HepG2 (cell line): Measurements from ENCODE around the gene INO80B. TPM values are rescaled to one million over a fixed set of nuclear protein-coding genes. Genes with fewer than 3 reads are reported as not detected.

Experiments
- ATAC-seq: fragments of 200-7000 bp; cut with Tn5 transposase; 3 replicates; pipeline ENCODE4 v1.9.1; 2020; ENCODE audit warnings: mild to moderate bottlenecking, moderate library complexity
- BruUV-seq: library from RNA; stranded (reverse); fragments of 400-500 nt; replicated peaks from 2 replicates; lab custom pipeline; 2021; lab: Mats Ljungman, UMichigan
- CTCF ChIA-PET: fragments of 300-600 bp; formaldehyde crosslinking; extraction: SDS; loops from one replicate; lab custom pipeline; 2021; ENCODE audit warnings: low total read pairs, inconsistent platforms, low intra/inter-chr PET ratio; lab: Yijun Ruan, JAX
- POLR2A ChIA-PET: fragments of 350-600 bp; sonication (Branson Sonifier 250); formaldehyde crosslinking; loops from one replicate; lab custom pipeline; 2020; ENCODE audit warnings: antibody characterized with exemption, inconsistent platforms; lab: Yijun Ruan, JAX
- DNase-seq: peaks from one replicate; pipeline ENCODE4 v3.0.0-alpha.2; 2015; ENCODE audit warnings: low spot score
- FAIRE-seq: peaks from 3 replicates; lab custom pipeline; 2011; peaks lifted over from hg19 to GRCh38; lab: Jason Lieb, UNC
- H2AFZ ChIP-seq: one replicate; pipeline ENCODE4 v1.6.1; 2011; ENCODE audit warnings: low read length, inconsistent platforms
- H3K27ac ChIP-seq: fragments of 300-600 bp; 3 replicates; pipeline ENCODE4 v1.8.0; 2011; ENCODE audit warnings: mixed run types, mild to moderate bottlenecking, mixed read lengths, low read length, inconsistent platforms; ENCODE audit not compliant: insufficient read depth; ENCODE audit errors: extremely low read length
- H3K27me3 ChIP-seq, 2 experiments: fragments of 200-600 bp in 1 of 2; 2 replicates in 1 of 2; 3 replicates in 1 of 2; pipeline versions ENCODE4 v1.6.0 to v1.8.0; 2011; ENCODE audit warnings: low read length in 2 of 2, mild to moderate bottlenecking in 2 of 2, moderate library complexity in 2 of 2, inconsistent platforms in 1 of 2; ENCODE audit not compliant: insufficient read depth in 2 of 2, control insufficient read depth in 1 of 2
- H3K36me3 ChIP-seq, 2 experiments: fragments of 200-600 bp in 1 of 2; replicated peaks in 1 of 2; 2 replicates in 1 of 2; 3 replicates in 1 of 2; pipeline versions ENCODE4 v1.5.1 to v1.8.0; 2011; ENCODE audit warnings: low read length in 2 of 2, inconsistent platforms in 1 of 2; ENCODE audit not compliant: insufficient read depth in 2 of 2, control insufficient read depth in 1 of 2
- H3K4me1 ChIP-seq: 2 replicates; pipeline ENCODE4 v1.5.1; 2012; ENCODE audit warnings: low read length, inconsistent platforms; ENCODE audit not compliant: insufficient read depth
- H3K4me2 ChIP-seq: 2 replicates; pipeline ENCODE4 v1.6.0; 2011; ENCODE audit warnings: low read depth, low read length, inconsistent platforms
- H3K4me3 ChIP-seq, 3 experiments: fragments of 200-600 bp in 1 of 3; sonication (generic), shearing (Covaris generic) in 1 of 3; replicated peaks in 1 of 3; 2 replicates each; pipeline ENCODE4 v1.5.1; 2011 to 2016; ENCODE audit warnings: low read length in 3 of 3, inconsistent platforms in 2 of 3, low read depth in 2 of 3, mild to moderate bottlenecking in 2 of 3, control low read depth in 1 of 3, mixed read lengths in 1 of 3; ENCODE audit not compliant: insufficient read depth in 1 of 3
- H3K79me2 ChIP-seq: one replicate; pipeline ENCODE4 v1.6.1; 2011; ENCODE audit warnings: low read length, inconsistent platforms; ENCODE audit not compliant: insufficient read depth
- H3K9ac ChIP-seq: 2 replicates; pipeline ENCODE4 v1.6.0; 2011; ENCODE audit warnings: mild to moderate bottlenecking, low read depth, low read length, inconsistent platforms; ENCODE audit not compliant: insufficient read depth
- H3K9me3 ChIP-seq: 2 replicates; pipeline ENCODE4 v1.5.1; 2012; ENCODE audit warnings: mild to moderate bottlenecking, low read length
- H4K20me1 ChIP-seq: 2 replicates; pipeline ENCODE4 v1.6.0; 2011; ENCODE audit warnings: inconsistent platforms, mild to moderate bottlenecking, low read length, moderate library complexity; ENCODE audit not compliant: insufficient read depth
- MBD4 ChIP-seq: IDR thresholded peaks from 2 replicates; pipeline ENCODE4 v1.6.1; 2012; ENCODE audit warnings: low read length, inconsistent platforms, borderline replicate concordance
- MLLT10 ChIP-seq: sonication (generic); formaldehyde crosslinking; IDR thresholded peaks from 2 replicates; pipeline ENCODE4 v1.4.0; 2020; ENCODE audit warnings: missing genetic modification reagents
- PAWR ChIP-seq: sonication (generic); formaldehyde crosslinking; IDR thresholded peaks from 2 replicates; pipeline ENCODE4 v1.4.0; 2020; ENCODE audit warnings: missing genetic modification reagents, mild to moderate bottlenecking, borderline replicate concordance
- PPARG ChIP-seq: conservative IDR thresholded peaks from 2 replicates; pipeline ENCODE4 v1.6.1; 2016; ENCODE audit warnings: missing biosample characterization, missing genetic modification reagents
- ZNF543 ChIP-seq: sonication (generic); formaldehyde crosslinking; IDR thresholded peaks from 2 replicates; pipeline ENCODE4 v1.4.0; 2020; ENCODE audit warnings: mild to moderate bottlenecking, missing genetic modification reagents
- ZNF549 ChIP-seq: sonication (generic); formaldehyde crosslinking; IDR thresholded peaks from 2 replicates; pipeline ENCODE4 v1.5.0; 2020; ENCODE audit warnings: missing genetic modification reagents
- ZNF598 ChIP-seq: sonication (generic); formaldehyde crosslinking; IDR thresholded peaks from 2 replicates; pipeline ENCODE4 v1.5.1; 2020; ENCODE audit warnings: mild to moderate bottlenecking, missing genetic modification reagents, borderline replicate concordance
- ZNF629 ChIP-seq: sonication (generic); formaldehyde crosslinking; conservative IDR thresholded peaks from 2 replicates; pipeline ENCODE4 v1.5.0; 2020; ENCODE audit warnings: missing genetic modification reagents
- ZNF672 ChIP-seq: sonication (generic); formaldehyde crosslinking; IDR thresholded peaks from 2 replicates; pipeline ENCODE4 v1.8.1; 2022; ENCODE audit warnings: missing genetic modification reagents
- WGBS: methylation state at CpG from one replicate; pipeline ENCODE4 v1.1.6; 2017; ENCODE audit warnings: low lambda C conversion rate; 5-methylcytosine and 5-hydroxymethylcytosine counted together
- in situ Hi-C: cut with HindIII; loops from 2 replicates; pipeline ENCODE4 v1.10.0; 2017; ENCODE audit warnings: low pct_unique_long_range_greater_than_20kb; ENCODE audit not compliant: extremely low pct_ligation_motif_present
- intact Hi-C: fragments of 100-400 bp; cut with micrococcal nuclease; formaldehyde crosslinking; loops from one replicate; pipeline ENCODE4 v1.10.0; 2022; ENCODE audit not compliant: unreplicated experiment
- polyA plus RNA-seq, 8 experiments: library from polyadenylated mRNA; depleted of rRNA in 3 of 8; stranded (reverse) in 7 of 8; unstranded in 1 of 8; fragments of >200 nt; fragmentation: Illumina TruSeq in 4 of 8; extraction: Trizol in 4 of 8; gene quantifications; 2 replicates each; pipeline versions ENCODE4 v1.2.1 to v1.2.3, GENCODE V29; 2011 to 2016; ENCODE audit warnings: low read depth in 4 of 8, missing spikeins in 1 of 8, mixed read lengths in 1 of 8; ENCODE audit not compliant: insufficient read depth in 1 of 8
- total RNA-seq, 5 experiments: library from RNA; depleted of rRNA; stranded (reverse); fragments of >200 nt; fragmentation: Illumina TruSeq; extraction: Trizol; gene quantifications; 2 replicates each; pipeline ENCODE4 v1.2.3, GENCODE V29; 2016; ENCODE audit warnings: low read depth in 1 of 5
- TF ChIP-seq, protein P1 (sequence below): sonication (generic); formaldehyde crosslinking; IDR thresholded peaks from 2 replicates; pipeline ENCODE4; 2020; ENCODE audit warnings: missing genetic modification reagents, mild to moderate bottlenecking, borderline replicate concordance
- TF ChIP-seq, protein P2 (sequence below): sonication (generic); formaldehyde crosslinking; IDR thresholded peaks from 2 replicates; pipeline ENCODE4 v1.4.0; 2020; ENCODE audit warnings: mild to moderate bottlenecking, missing genetic modification reagents
- TF ChIP-seq, protein P3 (sequence below): sonication (generic); formaldehyde crosslinking; IDR thresholded peaks from 2 replicates; pipeline ENCODE4 v1.5.0; 2020; ENCODE audit warnings: missing genetic modification reagents
- TF ChIP-seq, protein P4 (sequence below): IDR thresholded peaks from 2 replicates; pipeline ENCODE4 v1.6.1; 2016; ENCODE audit warnings: low read depth, borderline replicate concordance
- TF ChIP-seq, protein P5 (sequence below): sonication (generic); formaldehyde crosslinking; IDR thresholded peaks from 2 replicates; pipeline ENCODE4 v1.4.0; 2020; ENCODE audit warnings: missing genetic modification reagents

INO80B gene
- total and polyA plus RNA-seq, 2 of the 13 experiments (the other 11 are each of a cell fraction or from before 2014, with no cell fraction given) = 6.2 to 14.5 TPM

DNA sequence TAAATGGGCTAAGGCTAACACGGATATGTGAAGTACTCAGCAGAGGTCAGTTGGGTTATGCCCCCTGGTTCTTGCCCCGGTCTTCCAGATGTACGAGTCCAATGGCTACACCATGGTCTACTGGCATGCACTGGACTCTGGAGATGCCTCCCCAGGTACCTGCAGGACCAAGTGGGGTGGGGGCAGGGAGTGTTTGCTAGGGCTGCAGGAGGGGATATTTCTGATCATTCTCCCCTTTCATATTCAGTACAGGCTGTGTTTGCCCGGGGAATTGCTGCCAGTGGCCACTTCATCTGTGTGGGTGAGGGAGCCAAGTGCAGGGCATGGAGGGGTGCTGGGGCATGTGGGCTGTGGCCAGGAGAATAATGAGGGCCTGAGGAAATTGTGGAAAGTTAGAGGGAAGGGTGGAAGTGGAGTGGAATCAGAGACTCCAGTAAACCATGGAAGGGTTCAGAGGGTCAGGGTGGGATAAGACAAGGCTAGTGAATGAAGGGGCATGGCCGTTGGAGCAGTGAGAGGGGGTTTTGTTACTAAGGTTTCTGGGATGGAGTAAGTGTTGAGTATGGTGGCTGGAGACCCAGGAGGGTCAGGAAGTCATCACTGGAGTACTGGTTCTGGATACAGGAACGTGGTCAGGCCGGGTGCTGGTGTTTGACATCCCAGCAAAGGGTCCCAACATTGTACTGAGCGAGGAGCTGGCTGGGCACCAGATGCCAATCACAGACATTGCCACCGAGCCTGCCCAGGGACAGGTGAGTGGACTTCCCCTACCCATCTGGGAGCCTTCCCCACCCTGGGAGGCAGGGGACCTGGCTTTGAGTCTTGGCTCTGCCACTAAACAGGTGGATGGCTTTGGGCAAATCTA, 31.4 kb upstream of the INO80B start:
- DNase-seq (no peak), FAIRE-seq (no peak), ATAC-seq (no peak)
- WGBS = 84% methylated on average over 9 of the region's 9 CpGs
- Histone ChIP-seq H3K36me3 (peaks cover 15 to 37% of the 10 kb centered on the region in 2 experiments), H3K4me2 (no peak overlapping the region), H3K4me3 (no peak overlapping the region), H3K27ac (no peak overlapping the region), H3K9me3 (no peaks in the 10 kb centered on the region), H4K20me1 (peaks cover 15% of the 10 kb centered on the region; the same call in 1 of the 2 replicates), H3K9ac (no peak overlapping the region), H3K4me1 (peaks cover 74% of the 10 kb centered on the region), H2AFZ (no peak overlapping the region), H3K27me3 (peaks cover 0 to 7% of the 10 kb centered on the region in 2 experiments; a peak in 1 of 5 replicates), H3K79me2 (no peaks in the 10 kb centered on the region)
- BruUV-seq = no TSS peak
- ChIA-PET POLR2A (interaction anchor here (1.2 to 9.5 kb wide), 6 partner anchors 10 to 36 kb away, joined by 3 to 272 read pairs (median 9); partner anchors contain the start of genes RTKN and WBP1), CTCF (no interaction called here)
- in situ Hi-C loops (no loop called here), intact Hi-C loops (loop anchor here (2.0 kb wide), 1 partner anchor 41 kb away; the partner anchor contains the start of gene MOGS)
- no peak for TF ChIP-seq MLLT10 (CRISPR knock-in tag)
- TF ChIP-seq, protein P1, sequence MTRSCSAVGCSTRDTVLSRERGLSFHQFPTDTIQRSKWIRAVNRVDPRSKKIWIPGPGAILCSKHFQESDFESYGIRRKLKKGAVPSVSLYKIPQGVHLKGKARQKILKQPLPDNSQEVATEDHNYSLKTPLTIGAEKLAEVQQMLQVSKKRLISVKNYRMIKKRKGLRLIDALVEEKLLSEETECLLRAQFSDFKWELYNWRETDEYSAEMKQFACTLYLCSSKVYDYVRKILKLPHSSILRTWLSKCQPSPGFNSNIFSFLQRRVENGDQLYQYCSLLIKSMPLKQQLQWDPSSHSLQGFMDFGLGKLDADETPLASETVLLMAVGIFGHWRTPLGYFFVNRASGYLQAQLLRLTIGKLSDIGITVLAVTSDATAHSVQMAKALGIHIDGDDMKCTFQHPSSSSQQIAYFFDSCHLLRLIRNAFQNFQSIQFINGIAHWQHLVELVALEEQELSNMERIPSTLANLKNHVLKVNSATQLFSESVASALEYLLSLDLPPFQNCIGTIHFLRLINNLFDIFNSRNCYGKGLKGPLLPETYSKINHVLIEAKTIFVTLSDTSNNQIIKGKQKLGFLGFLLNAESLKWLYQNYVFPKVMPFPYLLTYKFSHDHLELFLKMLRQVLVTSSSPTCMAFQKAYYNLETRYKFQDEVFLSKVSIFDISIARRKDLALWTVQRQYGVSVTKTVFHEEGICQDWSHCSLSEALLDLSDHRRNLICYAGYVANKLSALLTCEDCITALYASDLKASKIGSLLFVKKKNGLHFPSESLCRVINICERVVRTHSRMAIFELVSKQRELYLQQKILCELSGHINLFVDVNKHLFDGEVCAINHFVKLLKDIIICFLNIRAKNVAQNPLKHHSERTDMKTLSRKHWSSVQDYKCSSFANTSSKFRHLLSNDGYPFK (CRISPR knock-in tag) = no peak
- no peak for TF ChIP-seq PAWR
- no peak for TF ChIP-seq PPARG (CRISPR knock-in tag)
- no peak for TF ChIP-seq ZNF672
- TF ChIP-seq ZNF598 (CRISPR knock-in tag) = no peak
- TF ChIP-seq, protein P2, sequence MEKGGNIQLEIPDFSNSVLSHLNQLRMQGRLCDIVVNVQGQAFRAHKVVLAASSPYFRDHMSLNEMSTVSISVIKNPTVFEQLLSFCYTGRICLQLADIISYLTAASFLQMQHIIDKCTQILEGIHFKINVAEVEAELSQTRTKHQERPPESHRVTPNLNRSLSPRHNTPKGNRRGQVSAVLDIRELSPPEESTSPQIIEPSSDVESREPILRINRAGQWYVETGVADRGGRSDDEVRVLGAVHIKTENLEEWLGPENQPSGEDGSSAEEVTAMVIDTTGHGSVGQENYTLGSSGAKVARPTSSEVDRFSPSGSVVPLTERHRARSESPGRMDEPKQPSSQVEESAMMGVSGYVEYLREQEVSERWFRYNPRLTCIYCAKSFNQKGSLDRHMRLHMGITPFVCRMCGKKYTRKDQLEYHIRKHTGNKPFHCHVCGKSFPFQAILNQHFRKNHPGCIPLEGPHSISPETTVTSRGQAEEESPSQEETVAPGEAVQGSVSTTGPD (CRISPR knock-in tag) = no peak
- TF ChIP-seq ZNF543 = no peak
- no peak for TF ChIP-seq ZNF549 (CRISPR knock-in tag)
- TF ChIP-seq, protein P3, sequence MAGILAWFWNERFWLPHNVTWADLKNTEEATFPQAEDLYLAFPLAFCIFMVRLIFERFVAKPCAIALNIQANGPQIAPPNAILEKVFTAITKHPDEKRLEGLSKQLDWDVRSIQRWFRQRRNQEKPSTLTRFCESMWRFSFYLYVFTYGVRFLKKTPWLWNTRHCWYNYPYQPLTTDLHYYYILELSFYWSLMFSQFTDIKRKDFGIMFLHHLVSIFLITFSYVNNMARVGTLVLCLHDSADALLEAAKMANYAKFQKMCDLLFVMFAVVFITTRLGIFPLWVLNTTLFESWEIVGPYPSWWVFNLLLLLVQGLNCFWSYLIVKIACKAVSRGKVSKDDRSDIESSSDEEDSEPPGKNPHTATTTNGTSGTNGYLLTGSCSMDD (CRISPR knock-in tag) = no peak
- TF ChIP-seq, protein P4, sequence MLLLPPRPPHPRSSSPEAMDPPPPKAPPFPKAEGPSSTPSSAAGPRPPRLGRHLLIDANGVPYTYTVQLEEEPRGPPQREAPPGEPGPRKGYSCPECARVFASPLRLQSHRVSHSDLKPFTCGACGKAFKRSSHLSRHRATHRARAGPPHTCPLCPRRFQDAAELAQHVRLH (CRISPR knock-in tag) = no peak
- TF ChIP-seq ZNF629 (CRISPR knock-in tag) = 0 out of 2 replicates have a peak, but pooled peaks have one; percentile 25
- TF ChIP-seq MBD4 = peak; percentile 21; the same call in 1 of the 2 replicates
- TF ChIP-seq, protein P5, sequence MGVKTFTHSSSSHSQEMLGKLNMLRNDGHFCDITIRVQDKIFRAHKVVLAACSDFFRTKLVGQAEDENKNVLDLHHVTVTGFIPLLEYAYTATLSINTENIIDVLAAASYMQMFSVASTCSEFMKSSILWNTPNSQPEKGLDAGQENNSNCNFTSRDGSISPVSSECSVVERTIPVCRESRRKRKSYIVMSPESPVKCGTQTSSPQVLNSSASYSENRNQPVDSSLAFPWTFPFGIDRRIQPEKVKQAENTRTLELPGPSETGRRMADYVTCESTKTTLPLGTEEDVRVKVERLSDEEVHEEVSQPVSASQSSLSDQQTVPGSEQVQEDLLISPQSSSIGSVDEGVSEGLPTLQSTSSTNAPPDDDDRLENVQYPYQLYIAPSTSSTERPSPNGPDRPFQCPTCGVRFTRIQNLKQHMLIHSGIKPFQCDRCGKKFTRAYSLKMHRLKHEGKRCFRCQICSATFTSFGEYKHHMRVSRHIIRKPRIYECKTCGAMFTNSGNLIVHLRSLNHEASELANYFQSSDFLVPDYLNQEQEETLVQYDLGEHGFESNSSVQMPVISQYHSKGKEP (CRISPR knock-in tag) = no peak
